Measurements from ENCODE around the gene IQCK. TPM values are rescaled to one million over a fixed set of nuclear protein-coding genes. Genes with fewer than 3 reads are reported as not detected.
A peak's percentile ranks its signal among the peaks of the same experiment; 100 is the strongest.

Gene IQCK
- total RNA-seq, 2 donors from 2014 or later, result 17.5 to 18.1 TPM

GRCh38 chr16:19882186-19882585 lies 164.1 kb downstream of the IQCK start:
- H3K4me3 ChIP-seq, result peak overlapping the region; percentile 88
- no peaks in the 10 kb centered on the region for H3K27me3 ChIP-seq (replicated peaks; ENCODE audit: insufficient read depth)
- TF ChIP-seq CTCF (IDR thresholded peaks at IDR 0.05), result no peak
- H3K36me3 ChIP-seq, result no peaks in the 10 kb centered on the region
- no peak overlapping the region for H3K27ac ChIP-seq
- peaks cover 10 to 24% of the 10 kb centered on the region in 2 donors for H3K4me1 ChIP-seq (ENCODE audit: control insufficient read depth in 1 of 2, low read depth in 2 of 2)
- H3K9me3 ChIP-seq, result no peaks in the 10 kb centered on the region
- no peak for ATAC-seq (ENCODE audit: insufficient number of reproducible peaks, low FRiP score, low read depth)
- no peak for DNase-seq (ENCODE audit: low spot score)

DNA sequence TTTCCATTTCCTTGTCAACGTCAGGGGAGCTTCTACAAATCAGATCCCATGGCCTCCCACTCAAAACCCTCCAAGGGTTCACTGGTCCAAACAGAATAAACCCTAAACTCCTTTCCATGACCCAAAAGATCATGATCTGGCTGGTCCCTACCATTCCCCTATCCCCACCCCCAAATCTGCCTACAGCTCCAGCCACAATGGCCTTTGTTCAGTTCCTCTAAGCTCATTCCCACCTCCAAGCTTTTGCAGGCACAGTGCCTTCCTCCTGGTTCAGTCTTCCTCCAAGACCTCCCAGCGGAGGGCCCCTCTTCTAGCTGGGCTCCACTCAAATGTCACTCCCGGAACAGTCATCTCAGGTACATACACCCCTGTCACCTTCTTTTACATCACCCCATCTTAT lies 164.6 kb downstream of the IQCK start:
- Histone ChIP-seq H3K4me1 (ENCODE audit: control insufficient read depth in 1 of 2, low read depth in 2 of 2) (peaks cover 10 to 24% of the 10 kb centered on the region in 2 donors), H3K4me3 (peak overlapping the region; percentile 88), H3K27me3 (replicated peaks; ENCODE audit: insufficient read depth) (no peaks in the 10 kb centered on the region), H3K9me3 (no peaks in the 10 kb centered on the region), H3K36me3 (no peaks in the 10 kb centered on the region), H3K27ac (no peak overlapping the region)
- TF ChIP-seq CTCF (IDR thresholded peaks at IDR 0.05), result no peak
- DNase-seq (ENCODE audit: low spot score) (no peak), ATAC-seq (ENCODE audit: insufficient number of reproducible peaks, low FRiP score, low read depth) (no peak)

GRCh38 chr16:19883296-19883965 lies 165.4 kb downstream of the IQCK start:
- ATAC-seq (ENCODE audit: insufficient number of reproducible peaks, low FRiP score, low read depth), result no peak
- TF ChIP-seq CTCF (IDR thresholded peaks at IDR 0.05), result no peak
- Histone ChIP-seq H3K27me3 (replicated peaks; ENCODE audit: insufficient read depth) (no peaks in the 10 kb centered on the region), H3K9me3 (no peaks in the 10 kb centered on the region), H3K27ac (no peak overlapping the region), H3K4me3 (peak overlapping the region; percentile 88), H3K36me3 (no peaks in the 10 kb centered on the region), H3K4me1 (ENCODE audit: control insufficient read depth in 1 of 2, low read depth in 2 of 2) (peaks cover 10 to 24% of the 10 kb centered on the region in 2 donors)
- no peak for DNase-seq (ENCODE audit: low spot score)

DNA sequence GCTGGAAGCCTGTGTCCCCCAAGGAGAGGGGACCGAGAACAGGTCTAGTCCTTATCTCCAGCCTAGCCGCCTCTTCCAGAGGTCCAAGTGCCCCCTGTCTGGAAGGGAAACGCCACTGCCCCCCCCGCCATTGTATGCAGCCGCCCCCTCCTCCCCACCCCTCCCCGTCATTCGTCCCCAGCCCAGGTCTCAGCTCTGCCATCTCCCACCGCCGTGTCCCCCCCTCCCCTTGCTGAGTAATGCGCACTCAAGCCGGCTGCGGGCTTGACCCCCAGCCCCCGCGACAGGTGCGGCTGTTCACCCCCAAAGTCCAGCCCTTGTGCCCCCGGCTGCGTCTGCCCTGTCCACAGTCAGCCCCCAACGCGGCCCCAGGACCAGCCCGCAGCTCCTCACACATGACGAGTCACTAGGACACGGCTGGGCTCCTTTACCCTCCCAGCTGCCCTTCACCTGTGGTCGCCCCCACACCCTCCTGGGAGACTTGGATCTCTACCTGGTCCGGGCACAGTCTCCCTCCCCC lies 166.0 kb downstream of the IQCK start:
- peak overlapping the region; percentile 88 for H3K4me3 ChIP-seq
- DNase-seq (ENCODE audit: low spot score), result no peak
- no peaks in the 10 kb centered on the region for H3K36me3 ChIP-seq
- no peak overlapping the region for H3K27ac ChIP-seq
- H3K9me3 ChIP-seq, result no peaks in the 10 kb centered on the region
- H3K4me1 ChIP-seq (ENCODE audit: control insufficient read depth in 1 of 2, low read depth in 2 of 2), result peaks cover 10 to 24% of the 10 kb centered on the region in 2 donors
- no peaks in the 10 kb centered on the region for H3K27me3 ChIP-seq (replicated peaks; ENCODE audit: insufficient read depth)
- TF ChIP-seq CTCF (IDR thresholded peaks at IDR 0.05), result no peak
- ATAC-seq (ENCODE audit: insufficient number of reproducible peaks, low FRiP score, low read depth), result no peak

- DNase-seq (ENCODE audit: low spot score), result no peak
- peak; percentile 37 for ATAC-seq (ENCODE audit: insufficient number of reproducible peaks, low FRiP score, low read depth)
- H3K27ac ChIP-seq, result no peak within 1 kb of the TSS
- H3K27me3 ChIP-seq (replicated peaks; ENCODE audit: insufficient read depth), result no peaks in the 10 kb centered on the region
- H3K36me3 ChIP-seq, result no peaks in the 10 kb centered on the region
- peaks cover 10 to 24% of the 10 kb centered on the region in 2 donors for H3K4me1 ChIP-seq (ENCODE audit: control insufficient read depth in 1 of 2, low read depth in 2 of 2)
- no peaks in the 10 kb centered on the region for H3K9me3 ChIP-seq
- TF ChIP-seq CTCF (IDR thresholded peaks at IDR 0.05), result no peak
- H3K4me3 ChIP-seq, result peak within 1 kb of the TSS; percentile 88
These were observed 166.8 kb downstream of the IQCK start, which contains the start of gene GPRC5B for GRCh38 chr16:19884611-19885450. GPRC5B (minus strand) TSS chr16:19884848; CDS start chr16:19872845, 12,003 bp downstream.
